HG03575 (cell line): ENCODE results near the gene RAB8B.
"Not testable (repeated sequence)": the region's sequence is repeated elsewhere in the genome, so short reads cannot be mapped to it uniquely, and the experiment has no call there.

ENCODE experiments used
- ATAC-seq: cut with Tn5 transposase; IDR thresholded peaks from one replicate; pipeline ENCODE4 v1.9.1; 2021; ENCODE audit not compliant: unreplicated experiment, insufficient number of reproducible peaks, low FRiP score; ENCODE audit errors: extremely low read depth

RAB8B gene

GRCh38 chr15:63231206-63231605, 41.8 kb downstream of the RAB8B start:
- ATAC-seq, result no peak

GRCh38 chr15:63231706-63232105, 42.3 kb downstream of the RAB8B start:
- no peak for ATAC-seq

- no peak for ATAC-seq
These were observed 43.0 kb downstream of the RAB8B start for GRCh38 chr15:63232405-63232804.

- ATAC-seq, result no peak
These were observed 43.5 kb downstream of the RAB8B start for GRCh38 chr15:63232943-63233342.

GRCh38 chr15:63233667-63234423, 44.4 kb downstream of the RAB8B start:
- no peak for ATAC-seq

GRCh38 chr15:63234451-63234870, 45.1 kb downstream of the RAB8B start:
- ATAC-seq, result no peak

GRCh38 chr15:63236272-63236671, 46.9 kb downstream of the RAB8B start:
- ATAC-seq, result no peak

- not testable (repeated sequence) for ATAC-seq
These were observed 47.7 kb downstream of the RAB8B start for GRCh38 chr15:63237086-63237485.

- no peak for ATAC-seq
These were observed 48.8 kb downstream of the RAB8B start for GRCh38 chr15:63238171-63238570.

GRCh38 chr15:63238796-63239195, 49.4 kb downstream of the RAB8B start:
- no peak for ATAC-seq

GRCh38 chr15:63240109-63240508, 50.7 kb downstream of the RAB8B start:
- ATAC-seq, result no peak

- no peak for ATAC-seq
These were observed 51.9 kb downstream of the RAB8B start for GRCh38 chr15:63241316-63241715.

GRCh38 chr15:63243101-63243500, 53.7 kb downstream of the RAB8B start:
- ATAC-seq, result no peak

GRCh38 chr15:63243776-63244175, 54.4 kb downstream of the RAB8B start:
- no peak for ATAC-seq

- no peak for ATAC-seq
These were observed 55.0 kb downstream of the RAB8B start for GRCh38 chr15:63244399-63244798.

GRCh38 chr15:63244976-63245645, 55.7 kb downstream of the RAB8B start:
- ATAC-seq, result no peak

- no peak for ATAC-seq
These were observed 57.5 kb downstream of the RAB8B start for GRCh38 chr15:63246691-63247469.

GRCh38 chr15:63250312-63250965, 61.0 kb downstream of the RAB8B start:
- ATAC-seq, result no peak

GRCh38 chr15:63251701-63252100, 62.3 kb downstream of the RAB8B start:
- ATAC-seq, result no peak
